Chondrocyte (in vitro differentiated cells): ENCODE measurements around the gene RPTN. TPM values are rescaled to one million over a fixed set of nuclear protein-coding genes. Genes with fewer than 3 reads are reported as not detected.

Experiments used
- DNase-seq: peaks from one replicate; pipeline ENCODE4 v3.0.0; 2021; ENCODE audit warnings: mixed read lengths, low spot score
- H3K27ac Mint-ChIP-seq: one replicate; pipeline ENCODE4 v1.8.0; 2021; ENCODE audit warnings: mild to moderate bottlenecking, moderate library complexity, mixed read lengths; ENCODE audit not compliant: unreplicated experiment
- H3K27me3 Mint-ChIP-seq: 2 replicates; pipeline ENCODE4 v1.8.0; 2021; ENCODE audit warnings: low read depth, mixed read lengths
- H3K36me3 Mint-ChIP-seq: 2 replicates; pipeline ENCODE4 v1.8.0; 2021; ENCODE audit warnings: low read depth, mixed read lengths
- H3K4me1 Mint-ChIP-seq: 2 replicates; pipeline ENCODE4 v1.8.0; 2021; ENCODE audit warnings: low read depth, mild to moderate bottlenecking, mixed read lengths
- H3K4me3 Mint-ChIP-seq: one replicate; pipeline ENCODE4 v1.8.0; 2021; ENCODE audit warnings: mild to moderate bottlenecking, moderate library complexity, mixed read lengths; ENCODE audit not compliant: unreplicated experiment
- H3K9me3 Mint-ChIP-seq: 2 replicates; pipeline ENCODE4 v1.8.0; 2021; ENCODE audit warnings: low read depth, mixed read lengths
- CTCF ChIP-seq: fragments of 200-600 bp; sonication (generic); IDR thresholded peaks from 2 replicates; pipeline ENCODE4 v1.5.0; 2021; ENCODE audit warnings: antibody characterized with exemption, mild to moderate bottlenecking, moderate library complexity
- long read RNA-seq: library from polyadenylated mRNA; stranded (forward); transcript quantifications from one replicate; pipeline ENCODE4 v2.0.0, GENCODE V29; 2021
- total RNA-seq: library from RNA; stranded (reverse); gene quantifications from 3 replicates; pipeline ENCODE4 v1.2.1, GENCODE V29; 2021

RPTN gene
- not detected in 3 replicates for total RNA-seq
- long read RNA-seq, result 0 reads

GRCh38 chr1:152159144-152159543, at the start of gene RPTN:
Gene RPTN, minus strand, starts transcription at chr1:152159228. Its CDS starts 1,339 bp downstream, at chr1:152157889.
- no peak for DNase-seq
- no peaks in the 10 kb centered on the region for H3K9me3 Mint-ChIP-seq
- TF ChIP-seq CTCF, result no peak
- H3K27me3 Mint-ChIP-seq, result peaks cover 13% of the 10 kb centered on the region
- no peak within 1 kb of the TSS for H3K4me3 Mint-ChIP-seq
- no peak within 1 kb of the TSS for H3K27ac Mint-ChIP-seq
- no peaks in the 10 kb centered on the region for H3K36me3 Mint-ChIP-seq
- peaks cover 7% of the 10 kb centered on the region for H3K4me1 Mint-ChIP-seq

GRCh38 chr1:152198982-152199381, 40.0 kb upstream of the RPTN start:
- DNase-seq, result no peak
- no peaks in the 10 kb centered on the region for H3K4me1 Mint-ChIP-seq
- H3K27ac Mint-ChIP-seq, result no peak overlapping the region
- H3K4me3 Mint-ChIP-seq, result no peak overlapping the region
- H3K27me3 Mint-ChIP-seq, result peaks cover 20% of the 10 kb centered on the region
- no peaks in the 10 kb centered on the region for H3K9me3 Mint-ChIP-seq
- no peaks in the 10 kb centered on the region for H3K36me3 Mint-ChIP-seq
- TF ChIP-seq CTCF, result no peak

GRCh38 chr1:152197361-152197941, 38.4 kb upstream of the RPTN start:
- DNase-seq, result no peak
- H3K4me1 Mint-ChIP-seq, result no peaks in the 10 kb centered on the region
- H3K9me3 Mint-ChIP-seq, result no peaks in the 10 kb centered on the region
- H3K27ac Mint-ChIP-seq, result no peak overlapping the region
- TF ChIP-seq CTCF, result no peak
- H3K27me3 Mint-ChIP-seq, result peaks cover 17% of the 10 kb centered on the region
- no peaks in the 10 kb centered on the region for H3K36me3 Mint-ChIP-seq
- H3K4me3 Mint-ChIP-seq, result no peak overlapping the region

GRCh38 chr1:152191711-152192110, 32.7 kb upstream of the RPTN start:
- Mint-ChIP-seq H3K36me3 (no peaks in the 10 kb centered on the region), H3K27ac (no peak overlapping the region), H3K4me1 (no peaks in the 10 kb centered on the region), H3K27me3 (peaks cover 21% of the 10 kb centered on the region), H3K9me3 (no peaks in the 10 kb centered on the region), H3K4me3 (no peak overlapping the region)
- no peak for TF ChIP-seq CTCF
- DNase-seq, result no peak

- H3K4me3 Mint-ChIP-seq, result no peak overlapping the region
- H3K4me1 Mint-ChIP-seq, result no peaks in the 10 kb centered on the region
- H3K36me3 Mint-ChIP-seq, result no peaks in the 10 kb centered on the region
- DNase-seq, result no peak
- H3K9me3 Mint-ChIP-seq, result no peaks in the 10 kb centered on the region
- no peak for TF ChIP-seq CTCF
- H3K27ac Mint-ChIP-seq, result no peak overlapping the region
- H3K27me3 Mint-ChIP-seq, result peaks cover 23% of the 10 kb centered on the region
Observed at GRCh38 chr1:152191260-152191659, 32.2 kb upstream of the RPTN start.
